Measurements from ENCODE around the gene THAP12. TPM values are rescaled to one million over a fixed set of nuclear protein-coding genes. Genes with fewer than 3 reads are reported as not detected.
"Not testable (repeated sequence)": the region's sequence is repeated elsewhere in the genome, so short reads cannot be mapped to it uniquely, and the experiment has no call there.

THAP12 gene
- total RNA-seq, 6 experiments from 2014 or later, result 11.5 to 15.8 (median 12.5) TPM

- no peak for TF ChIP-seq CTCF (IDR thresholded peaks at IDR 0.05)
- TF ChIP-seq POLR2A (IDR thresholded peaks at IDR 0.05), result no peak
- peaks cover 0 to 4% (median 0%) of the 10 kb centered on the region in 4 donors for H3K4me1 ChIP-seq
- intact Hi-C loops (cut with DNase I), result no loop called here
- no peak overlapping the region for H3K27ac ChIP-seq
- ATAC-seq, result no peak
- DNase-seq, result no peak
- H3K27me3 ChIP-seq, result no peaks in the 10 kb centered on the region
- no peaks in the 10 kb centered on the region for H3K9me3 ChIP-seq
- 14% methylated on average over 21 of the region's 59 CpGs for WGBS (ENCODE audit: insufficient coverage, low coverage, low lambda C conversion rate, missing lambda C conversion rate)
- H3K4me3 ChIP-seq, result no peak overlapping the region
- no peaks in the 10 kb centered on the region for H3K36me3 ChIP-seq
Observed at GRCh38 chr11:76321820-76322524, 59.0 kb downstream of the THAP12 start.

DNA sequence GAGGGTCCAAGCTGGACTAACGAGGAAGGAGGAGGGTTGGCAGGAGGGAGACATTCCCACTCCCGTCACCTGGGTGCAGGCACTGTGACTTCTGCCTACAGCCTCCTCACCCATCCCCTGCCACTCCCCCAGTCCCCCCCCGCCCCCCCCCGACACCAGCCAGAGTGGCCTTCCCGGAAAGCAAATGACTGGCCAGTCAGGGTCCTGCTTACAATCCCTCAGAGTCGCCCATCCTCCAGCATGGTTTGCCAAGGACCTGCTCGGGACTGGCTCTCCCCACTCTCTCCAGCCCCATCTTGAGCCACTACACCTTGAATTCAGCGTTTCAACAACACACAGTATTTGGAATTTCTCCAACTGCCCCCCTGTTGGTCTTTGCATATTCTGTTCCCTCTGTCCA lies 59.6 kb downstream of the THAP12 start:
- H3K4me1 ChIP-seq, result peaks cover 0 to 8% (median 0%) of the 10 kb centered on the region in 4 donors
- H3K9me3 ChIP-seq, result no peaks in the 10 kb centered on the region
- no peaks in the 10 kb centered on the region for H3K36me3 ChIP-seq
- intact Hi-C loops (cut with DNase I), result no loop called here
- H3K4me3 ChIP-seq, result no peak overlapping the region
- TF ChIP-seq CTCF (IDR thresholded peaks at IDR 0.05), result no peak
- no peak for TF ChIP-seq POLR2A (IDR thresholded peaks at IDR 0.05)
- WGBS (ENCODE audit: insufficient coverage, low coverage, low lambda C conversion rate, missing lambda C conversion rate), result 47% methylated on average over 4 of the region's 8 CpGs
- H3K27me3 ChIP-seq, result no peaks in the 10 kb centered on the region
- ATAC-seq, result no peak
- no peak overlapping the region for H3K27ac ChIP-seq
- DNase-seq, result no peak

- 71% methylated on average over 5 of the region's 6 CpGs for WGBS (ENCODE audit: insufficient coverage, low coverage, low lambda C conversion rate, missing lambda C conversion rate)
- DNase-seq, result no peak
- Histone ChIP-seq H3K4me3 (no peak overlapping the region), H3K27ac (no peak overlapping the region), H3K4me1 (peaks cover 0 to 8% (median 0%) of the 10 kb centered on the region in 4 donors), H3K27me3 (no peaks in the 10 kb centered on the region), H3K36me3 (no peaks in the 10 kb centered on the region), H3K9me3 (no peaks in the 10 kb centered on the region)
- intact Hi-C loops (cut with DNase I), result no loop called here
- TF ChIP-seq CTCF (IDR thresholded peaks at IDR 0.05) (no peak), POLR2A (IDR thresholded peaks at IDR 0.05) (no peak)
- no peak for ATAC-seq
Observed at GRCh38 chr11:76320929-76321328, 60.0 kb downstream of the THAP12 start.

DNA sequence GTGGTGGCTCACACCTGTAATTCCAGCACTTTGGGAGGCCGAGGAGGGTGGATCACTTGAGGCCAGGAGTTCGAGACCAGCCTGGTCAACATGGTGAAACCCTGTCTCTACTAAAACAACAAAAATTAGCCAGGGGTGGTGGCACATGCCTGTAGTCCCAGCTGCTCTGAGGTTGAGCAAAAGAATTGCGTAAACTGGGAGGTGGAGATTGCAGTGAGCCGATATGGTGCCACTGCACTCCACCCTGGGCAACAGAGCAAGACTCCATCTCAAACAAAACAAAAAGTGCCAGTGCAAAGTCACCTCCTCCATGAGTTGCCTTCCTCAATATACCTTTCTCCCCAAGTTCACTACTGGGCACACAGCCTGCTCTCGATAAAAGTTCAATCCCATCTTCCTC lies 61.1 kb downstream of the THAP12 start:
- intact Hi-C loops (cut with DNase I), result loop anchor here (5.0 kb wide), 1 partner anchor 112 kb away; the partner anchor contains the start of gene WNT11 (in 2 of the 2)
- WGBS (ENCODE audit: insufficient coverage, low coverage, low lambda C conversion rate, missing lambda C conversion rate), result 61% methylated on average over 5 of the region's 5 CpGs
- not testable (repeated sequence) for H3K27ac ChIP-seq, H3K36me3 ChIP-seq, H3K4me3 ChIP-seq, DNase-seq, H3K4me1 ChIP-seq, ATAC-seq, H3K9me3 ChIP-seq, H3K27me3 ChIP-seq

DNA sequence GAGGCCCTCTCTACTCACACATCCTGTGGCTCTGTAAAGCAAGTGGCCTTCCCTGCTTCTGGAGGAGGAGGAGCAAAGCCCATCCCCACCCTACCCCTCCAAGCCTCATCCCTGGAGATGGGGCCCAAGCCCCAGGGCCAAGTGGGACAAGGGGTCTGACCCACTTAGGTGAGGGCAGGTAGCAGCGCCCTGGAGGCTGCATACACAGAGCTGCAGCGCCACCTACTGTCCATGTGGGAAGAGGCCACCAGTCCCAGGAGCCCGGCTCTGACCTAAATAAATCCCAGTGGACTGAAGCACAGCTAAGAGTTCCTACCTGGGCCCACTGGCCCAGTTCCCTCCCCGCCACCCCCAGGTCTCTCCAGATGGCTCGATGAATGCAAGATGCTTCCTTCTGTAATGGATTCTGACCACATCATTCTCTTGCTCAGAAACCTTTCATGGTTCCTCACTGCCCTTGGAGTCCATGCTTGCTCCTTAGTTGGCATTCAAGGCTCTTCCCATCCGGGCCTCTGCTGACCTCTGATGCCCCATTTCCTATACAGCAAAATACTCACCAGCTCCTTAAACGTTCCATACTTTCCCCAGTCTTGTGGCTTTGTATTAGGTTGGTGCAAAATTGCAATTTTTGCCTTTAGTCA lies 62.1 kb downstream of the THAP12 start:
- Histone ChIP-seq H3K4me3 (no peak overlapping the region), H3K4me1 (peaks cover 0 to 8% (median 0%) of the 10 kb centered on the region in 4 donors), H3K36me3 (no peaks in the 10 kb centered on the region), H3K27me3 (no peaks in the 10 kb centered on the region), H3K27ac (no peak overlapping the region), H3K9me3 (no peaks in the 10 kb centered on the region)
- intact Hi-C loops (cut with DNase I), result loop anchor here (5.0 kb wide), 1 partner anchor 112 kb away; the partner anchor contains the start of gene WNT11 (in 2 of the 2)
- peak; percentile 90 to 99 (median 94) for ATAC-seq
- 5% methylated on average over 4 of the region's 7 CpGs for WGBS (ENCODE audit: insufficient coverage, low coverage, low lambda C conversion rate, missing lambda C conversion rate)
- peak; percentile 84 to 94 (median 90) for TF ChIP-seq CTCF (IDR thresholded peaks at IDR 0.05)
- no peak for TF ChIP-seq POLR2A (IDR thresholded peaks at IDR 0.05)
- DNase-seq, result peak; percentile 86 to 88 (median 87)

Measured in right lobe of liver (tissue), 6 donors.